Endothelial cell of umbilical vein (primary cell): ENCODE data around the gene IRF3. TPM values are rescaled to one million over a fixed set of nuclear protein-coding genes. Genes with fewer than 3 reads are reported as not detected.
A peak's percentile ranks its signal among the peaks of the same experiment; 100 is the strongest.

Experiments used
- BruUV-seq: library from RNA; stranded (reverse); fragments of 400-500 nt; replicated peaks from 2 replicates; lab custom pipeline; 2021; lab: Mats Ljungman, UMichigan
- CTCF ChIA-PET: fragments of 300-600, 350-600 bp; sonication (Branson Sonifier 250); formaldehyde crosslinking; loops from one replicate; lab custom pipeline; 2021; ENCODE audit warnings: antibody characterized with exemption, inconsistent platforms; lab: Charles Lee
- POLR2A ChIA-PET: fragments of 300-600, 350-600 bp; sonication (Branson Sonifier 250); formaldehyde crosslinking; loops from one replicate; lab custom pipeline; 2021; ENCODE audit warnings: antibody characterized with exemption, inconsistent platforms; lab: Charles Lee
- DNase-seq: peaks from one replicate; pipeline ENCODE4 v3.0.0-alpha.2; 2011; ENCODE audit warnings: low read depth, low spot score
- FAIRE-seq: peaks from 2 replicates; lab custom pipeline; 2011; peaks lifted over from hg19 to GRCh38; lab: Jason Lieb, UNC
- H2AFZ ChIP-seq: 2 replicates; pipeline ENCODE4 v1.6.0; 2012; ENCODE audit warnings: low read depth, low read length, control low read depth, inconsistent platforms
- H3K27ac ChIP-seq: 2 replicates; pipeline ENCODE4 v1.5.1; 2011; ENCODE audit warnings: low read depth, mild to moderate bottlenecking, control low read depth, low read length, moderate library complexity; ENCODE audit not compliant: insufficient read depth
- H3K27me3 ChIP-seq, 2 experiments: 2 replicates each; pipeline versions ENCODE4 v1.6.0 to v1.6.1; 2011; ENCODE audit warnings: low read length in 2 of 2, mixed read lengths in 1 of 2; ENCODE audit not compliant: control insufficient read depth in 2 of 2, insufficient read depth in 2 of 2
- H3K36me3 ChIP-seq, 2 experiments: 2 replicates in 1 of 2; 3 replicates in 1 of 2; pipeline ENCODE4 v1.5.1; 2011; ENCODE audit warnings: low read length in 2 of 2, mild to moderate bottlenecking in 1 of 2, moderate library complexity in 1 of 2; ENCODE audit not compliant: control insufficient read depth in 2 of 2, insufficient read depth in 2 of 2; ENCODE audit errors: extremely low read depth in 1 of 2
- H3K4me1 ChIP-seq: 3 replicates; pipeline ENCODE4 v1.5.1; 2011; ENCODE audit warnings: mild to moderate bottlenecking, low read length; ENCODE audit not compliant: control insufficient read depth, insufficient read depth; ENCODE audit errors: extremely low read depth
- H3K4me2 ChIP-seq: 2 replicates; pipeline ENCODE4 v1.6.1; 2011; ENCODE audit warnings: low read length, control low read depth, mixed read lengths; ENCODE audit not compliant: insufficient read depth
- H3K4me3 ChIP-seq, 3 experiments: fragments of 200-600 bp in 1 of 3; sonication (generic), shearing (Covaris generic) in 1 of 3; replicated peaks in 1 of 3; 2 replicates each; pipeline ENCODE4 v1.5.1; 2011 to 2016; ENCODE audit warnings: control low read depth in 3 of 3, low read length in 3 of 3, mild to moderate bottlenecking in 2 of 3, inconsistent platforms in 1 of 3, low read depth in 1 of 3, moderate library complexity in 1 of 3; ENCODE audit not compliant: insufficient read depth in 1 of 3
- H3K79me2 ChIP-seq: 2 replicates; pipeline ENCODE4 v1.6.0; 2012; ENCODE audit warnings: low read length, inconsistent platforms; ENCODE audit not compliant: control insufficient read depth, insufficient read depth
- H3K9ac ChIP-seq: replicated peaks from 2 replicates; pipeline ENCODE3; 2011; ENCODE audit warnings: low read length, control low read depth; ENCODE audit not compliant: insufficient read depth; ENCODE audit errors: extremely low read depth
- H3K9me1 ChIP-seq: replicated peaks from 3 replicates; pipeline ENCODE4 v1.6.0; 2011; ENCODE audit warnings: mild to moderate bottlenecking, low read length; ENCODE audit not compliant: control insufficient read depth, insufficient read depth; ENCODE audit errors: extremely low read depth
- H3K9me3 ChIP-seq: replicated peaks from 2 replicates; pipeline ENCODE4 v1.5.1; 2012; ENCODE audit warnings: low read length, inconsistent platforms; ENCODE audit not compliant: control insufficient read depth, insufficient read depth
- H4K20me1 ChIP-seq: replicated peaks from 2 replicates; pipeline ENCODE3; 2011; ENCODE audit warnings: mild to moderate bottlenecking, low read length; ENCODE audit not compliant: control insufficient read depth, insufficient read depth; ENCODE audit errors: extremely low read depth
- CTCF ChIP-seq, 2 donors: IDR thresholded peaks; 1 replicate in 1 of 2; 2 replicates in 1 of 2; pipeline ENCODE4 v1.5.1; 2011; ENCODE audit warnings: low read length in 2 of 2, mild to moderate bottlenecking in 2 of 2, moderate library complexity in 2 of 2, control low read depth in 1 of 2, inconsistent platforms in 1 of 2, low read depth in 1 of 2; ENCODE audit not compliant: insufficient read depth in 1 of 2; ENCODE audit errors: extremely low read depth in 1 of 2
- EZH2 ChIP-seq: IDR thresholded peaks from 2 replicates; pipeline ENCODE4 v1.6.1; 2012; ENCODE audit warnings: borderline replicate concordance, low read depth, mild to moderate bottlenecking, moderate library complexity, low read length, inconsistent platforms; ENCODE audit not compliant: severe bottlenecking
- FOS ChIP-seq: IDR thresholded peaks from 2 replicates; pipeline ENCODE4 v1.6.1; 2011; ENCODE audit warnings: mild to moderate bottlenecking, low read length, moderate library complexity, borderline replicate concordance; ENCODE audit not compliant: insufficient read depth
- GATA2 ChIP-seq: IDR thresholded peaks from 2 replicates; pipeline ENCODE4 v1.7.0; 2011; ENCODE audit warnings: low read depth, mild to moderate bottlenecking, moderate library complexity, mixed read lengths, low read length; ENCODE audit not compliant: insufficient read length, insufficient read depth
- JUN ChIP-seq: IDR thresholded peaks from 2 replicates; pipeline ENCODE4 v1.6.1; 2011; ENCODE audit warnings: borderline replicate concordance, low read depth; ENCODE audit not compliant: insufficient read length, insufficient read depth
- MAX ChIP-seq: IDR thresholded peaks from 2 replicates; pipeline ENCODE4 v1.6.1; 2011; ENCODE audit not compliant: insufficient read depth, insufficient read length
- MYC ChIP-seq: IDR thresholded peaks from one replicate; pipeline ENCODE4 v1.6.1; 2011; ENCODE audit warnings: mild to moderate bottlenecking, low read depth, low read length
- POLR2A ChIP-seq: IDR thresholded peaks from 2 replicates; pipeline ENCODE4 v1.6.1; 2012; ENCODE audit warnings: low read depth, mild to moderate bottlenecking, control low read depth, low read length
- POLR2AphosphoS5 ChIP-seq: IDR thresholded peaks from 2 replicates; pipeline ENCODE4 v1.6.1; 2012; ENCODE audit warnings: low read depth, mild to moderate bottlenecking, control low read depth, low read length, moderate library complexity; ENCODE audit not compliant: insufficient read depth
- dilution Hi-C: fragments of 300-500 bp; cut with MboI; formaldehyde crosslinking; loops from one replicate; pipeline ENCODE4 v1.15.0; 2019; ENCODE audit warnings: low sequenced_read_pairs; ENCODE audit not compliant: extremely low pct_ligation_motif_present
- intact Hi-C: fragments of 100-400 bp; cut with micrococcal nuclease; formaldehyde crosslinking; loops from one replicate; pipeline ENCODE4 v1.10.0; 2022
- polyA plus RNA-seq, 4 experiments: library from polyadenylated mRNA; depleted of rRNA in 3 of 4; stranded (reverse) in 3 of 4; unstranded in 1 of 4; fragments of >200 nt; gene quantifications; 2 replicates each; pipeline versions ENCODE4 v1.2.1 to v1.2.3, GENCODE V29; 2011 to 2012; ENCODE audit warnings: missing spikeins in 1 of 4
- total RNA-seq: library from RNA; stranded (reverse); gene quantifications from 2 replicates; pipeline ENCODE4 v1.2.3, GENCODE V29; 2021

IRF3 gene
- total and polyA plus RNA-seq, 2 donors (not counting 3 experiments of a cell fraction or from before 2014, with no cell fraction given) = 64.8 to 73.5 TPM

GRCh38 chr19:49691243-49692146 is 25.8 kb upstream of the IRF3 start:
- Histone ChIP-seq H3K4me3 (peak overlapping the region; percentile 17 to 74 (median 59)), H3K27me3 (no peaks in the 10 kb centered on the region), H3K4me1 (peaks cover 40% of the 10 kb centered on the region), H4K20me1 (no peaks in the 10 kb centered on the region), H3K9me1 (no peaks in the 10 kb centered on the region), H3K79me2 (no peaks in the 10 kb centered on the region), H3K36me3 (peaks cover 0 to 6% of the 10 kb centered on the region in 2 experiments), H3K9me3 (no peaks in the 10 kb centered on the region), H3K9ac (peak overlapping the region; percentile 6), H3K4me2 (peak overlapping the region; percentile 87), H2AFZ (peak overlapping the region; percentile 87), H3K27ac (no peak overlapping the region)
- intact Hi-C loops = loop anchor here (1.0 to 2.0 kb wide), 2 partner anchors 25 to 75 kb away; no protein-coding TSS in a partner anchor
- TF ChIP-seq MAX = peak; percentile 25
- no peak for TF ChIP-seq EZH2
- no peak for TF ChIP-seq CTCF (IDR thresholded peaks at IDR 0.05; ENCODE audit: extremely low read depth in 1 of 2, insufficient read depth in 1 of 2, low read depth in 1 of 2, low read length in 2 of 2)
- no peak for TF ChIP-seq FOS
- TF ChIP-seq MYC = no peak
- TF ChIP-seq POLR2A = peak; percentile 56
- TF ChIP-seq JUN = no peak
- no peak for TF ChIP-seq GATA2
- TF ChIP-seq POLR2AphosphoS5 = peak; percentile 34
- DNase-seq (peak; percentile 76), FAIRE-seq (no peak)
- no TSS peak for BruUV-seq
- dilution Hi-C loops = no loop called here
- POLR2A ChIA-PET = interaction anchor here (0.6 to 1.2 kb wide), 2 partner anchors 26 to 69 kb away, joined by 4 to 5 read pairs; no protein-coding TSS in a partner anchor
- CTCF ChIA-PET = interaction anchor here (1.5 to 2.9 kb wide), 2 partner anchors 11 to 111 kb away, joined by 3 to 9 read pairs; partner anchors contain the start of gene NOSIP
